Measurements from ENCODE around the gene SLC38A2. TPM values are rescaled to one million over a fixed set of nuclear protein-coding genes. Genes with fewer than 3 reads are reported as not detected.

The SLC38A2 gene
- total RNA-seq, result 1,092 and 1,537 TPM in 2 replicates

GRCh38 chr12:46372544-46373300 lies at the start of gene SLC38A2:
SLC38A2 (minus strand) TSS chr12:46372773; CDS start chr12:46371293, 1,480 bp downstream.

Other genes starting within 250 kb of the SLC38A2 start
- 333 and 336 TPM in 2 replicates for gene SLC38A1, start 103.7 kb downstream of the SLC38A2 start, total RNA-seq

All from nasal cavity respiratory epithelium epithelial cell of viscerocranial mucosa (primary cell).